NCI-H510A (cell line): ENCODE measurements around the gene MAP3K12.

Experiments used
- DNase-seq: peaks from one replicate; lab custom pipeline; 2025; lab: John Stamatoyannopoulos, UW

Gene MAP3K12

GRCh38 chr12:53507603-53507885, 8.3 kb upstream of the MAP3K12 start:
- DNase-seq: no peak

- no peak for DNase-seq
Measured at GRCh38 chr12:53506881-53507602, 7.8 kb upstream of the MAP3K12 start, which contains the start of gene NPFF. Gene NPFF, minus strand, starts transcription at chr12:53507484. Its CDS starts 10 bp downstream, at chr12:53507474.

DNA sequence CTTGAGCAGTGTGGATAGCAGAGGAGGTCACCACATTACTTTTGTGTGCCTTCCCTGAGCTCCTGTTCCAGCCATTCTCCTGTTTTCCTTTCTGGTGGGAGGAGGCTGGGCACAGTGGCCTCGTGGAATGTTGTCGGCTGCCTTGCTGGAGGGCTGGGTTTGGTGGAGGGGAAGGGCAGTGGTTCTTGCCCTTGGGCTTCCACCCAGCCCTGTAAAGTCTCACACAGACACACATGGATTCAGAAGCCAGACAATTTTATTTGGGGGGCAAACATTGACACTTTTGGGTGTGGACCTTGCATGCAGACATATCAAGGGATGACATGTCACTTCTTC, 7.2 kb upstream of the MAP3K12 start:
- DNase-seq: no peak

DNA sequence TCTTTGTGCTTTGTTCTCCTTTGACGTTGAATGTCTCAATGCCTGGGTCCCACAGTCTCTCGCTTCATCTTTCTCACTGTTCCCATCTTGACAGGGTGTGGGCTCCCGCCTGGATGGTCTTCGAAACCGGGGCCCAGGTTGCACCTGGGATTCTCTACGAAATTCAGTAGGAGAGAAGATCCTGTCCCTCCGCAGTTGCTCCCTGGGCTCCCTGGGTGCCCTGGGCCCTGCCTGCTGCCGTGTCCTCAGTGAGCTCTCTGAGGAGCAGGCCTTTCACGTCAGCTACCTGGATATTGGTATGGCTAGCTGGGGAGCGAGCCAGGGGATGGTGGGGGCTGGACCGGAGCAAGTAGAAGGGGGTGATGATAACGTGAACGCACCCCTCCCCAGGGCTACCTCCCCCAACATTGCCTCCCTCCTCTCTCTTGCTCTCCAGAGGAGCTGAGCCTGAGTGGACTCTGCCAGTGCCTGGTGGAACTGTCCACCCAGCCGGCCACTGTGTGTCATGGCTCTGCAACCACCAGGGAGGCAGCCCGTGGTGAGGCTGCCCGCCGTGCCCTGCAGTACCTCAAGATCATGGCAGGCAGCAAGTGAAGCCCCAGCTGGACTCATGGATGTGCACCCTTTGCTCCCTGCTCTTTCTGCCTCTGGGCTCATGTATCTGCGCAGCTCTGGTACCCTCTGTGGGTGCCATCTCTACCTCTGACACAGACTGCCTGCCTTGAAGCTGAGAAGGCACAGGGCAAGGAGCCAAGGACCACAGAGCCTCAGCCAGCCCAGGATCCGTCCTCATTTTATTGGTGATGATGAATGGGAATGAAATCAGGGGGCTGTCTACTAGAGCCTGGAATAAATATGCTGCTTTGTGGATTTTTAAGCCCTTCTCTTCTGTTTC, 6.5 kb upstream of the MAP3K12 start:
- DNase-seq: no peak

DNA sequence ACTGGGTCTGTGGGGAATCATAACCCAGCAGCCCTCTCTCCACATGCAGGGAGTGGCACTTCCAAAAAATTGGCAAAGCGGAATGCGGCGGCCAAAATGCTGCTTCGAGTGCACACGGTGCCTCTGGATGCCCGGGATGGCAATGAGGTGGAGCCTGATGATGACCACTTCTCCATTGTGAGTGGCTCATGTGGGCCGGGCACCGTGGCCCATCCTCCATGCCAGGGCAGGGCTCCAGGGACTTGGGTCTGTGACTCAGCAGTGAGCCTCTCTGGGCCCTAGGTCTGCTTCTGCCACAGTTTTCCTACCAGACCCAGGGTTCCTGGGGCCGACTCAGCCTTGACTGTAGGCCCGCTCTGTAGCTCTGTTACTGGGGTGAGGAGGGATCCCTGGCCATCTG, 5.8 kb upstream of the MAP3K12 start:
- no peak for DNase-seq

DNA sequence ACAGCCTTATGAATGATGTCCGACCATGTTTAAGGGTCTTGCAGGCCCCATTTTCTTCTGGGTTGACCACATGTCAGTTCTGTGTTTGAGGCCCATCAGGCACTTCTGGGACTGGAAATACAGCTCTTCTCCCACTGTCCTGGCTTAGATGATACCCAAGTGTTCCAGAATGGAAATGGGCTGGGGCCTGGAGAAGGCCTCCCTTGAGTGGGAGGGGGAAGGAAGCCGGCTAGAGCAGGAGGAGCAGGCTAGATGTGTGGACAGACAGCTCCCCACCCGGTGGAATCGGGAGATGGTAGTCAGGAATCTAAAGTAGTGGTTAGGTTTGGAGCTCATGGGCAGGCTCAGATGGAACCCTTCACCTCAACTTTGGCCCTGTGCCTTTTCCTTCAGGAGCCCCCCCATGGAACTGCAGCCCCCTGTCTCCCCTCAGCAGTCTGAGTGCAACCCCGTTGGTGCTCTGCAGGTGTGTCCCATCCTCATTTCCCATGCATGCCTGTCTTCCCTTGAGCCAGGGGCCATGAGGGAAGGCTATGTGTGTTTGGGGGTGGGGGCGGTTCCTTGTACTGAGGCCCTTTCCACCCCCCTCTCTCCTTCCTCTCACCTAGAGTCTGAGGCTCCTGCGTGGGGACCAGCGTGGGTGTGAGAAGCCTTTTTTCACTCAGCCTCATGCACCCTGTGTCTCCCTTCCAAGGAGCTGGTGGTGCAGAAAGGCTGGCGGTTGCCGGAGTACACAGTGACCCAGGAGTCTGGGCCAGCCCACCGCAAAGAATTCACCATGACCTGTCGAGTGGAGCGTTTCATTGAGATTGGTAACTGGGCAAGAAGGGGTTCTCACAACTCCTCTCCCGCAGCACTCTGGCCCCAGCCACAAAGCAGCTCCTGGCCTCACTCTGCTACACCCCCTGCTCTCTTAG, 5.0 kb upstream of the MAP3K12 start:
- DNase-seq: no peak

DNA sequence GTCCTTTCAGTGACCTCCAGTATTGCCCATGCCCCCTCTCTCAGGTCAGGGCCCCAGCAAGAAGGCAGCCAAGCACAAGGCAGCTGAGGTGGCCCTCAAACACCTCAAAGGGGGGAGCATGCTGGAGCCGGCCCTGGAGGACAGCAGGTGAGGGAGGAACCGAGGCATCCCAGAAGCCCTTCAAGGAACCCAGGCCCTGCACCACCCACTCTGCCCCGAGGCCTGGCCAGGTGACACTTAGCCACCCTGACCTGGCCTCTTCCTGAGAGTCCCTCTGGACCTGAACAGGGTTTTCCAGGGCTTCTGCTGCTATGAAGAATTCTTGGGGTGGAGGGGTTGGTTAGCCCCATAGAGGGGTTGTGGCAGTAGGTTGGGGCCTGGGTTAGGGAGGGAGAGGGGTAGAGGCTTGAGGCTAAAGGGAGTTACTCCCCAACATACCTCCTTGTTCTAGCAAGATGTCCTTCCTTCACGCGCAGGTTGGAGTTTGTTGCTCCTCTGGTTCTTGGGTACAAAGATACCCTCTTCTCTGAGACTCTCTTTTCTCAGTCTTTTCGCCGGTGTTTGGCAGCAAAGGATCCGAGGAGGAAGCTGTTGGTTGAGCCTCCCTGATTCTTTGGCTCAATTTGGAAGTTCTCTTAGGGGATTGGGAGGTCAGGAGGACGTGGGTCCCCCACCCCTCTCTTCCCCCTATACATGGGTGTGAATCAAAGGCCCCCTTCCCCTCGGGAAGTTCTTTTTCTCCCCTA, 3.9 kb upstream of the MAP3K12 start:
- DNase-seq: no peak

GRCh38 chr12:53502331-53502730, 3.1 kb upstream of the MAP3K12 start:
- no peak for DNase-seq

DNA sequence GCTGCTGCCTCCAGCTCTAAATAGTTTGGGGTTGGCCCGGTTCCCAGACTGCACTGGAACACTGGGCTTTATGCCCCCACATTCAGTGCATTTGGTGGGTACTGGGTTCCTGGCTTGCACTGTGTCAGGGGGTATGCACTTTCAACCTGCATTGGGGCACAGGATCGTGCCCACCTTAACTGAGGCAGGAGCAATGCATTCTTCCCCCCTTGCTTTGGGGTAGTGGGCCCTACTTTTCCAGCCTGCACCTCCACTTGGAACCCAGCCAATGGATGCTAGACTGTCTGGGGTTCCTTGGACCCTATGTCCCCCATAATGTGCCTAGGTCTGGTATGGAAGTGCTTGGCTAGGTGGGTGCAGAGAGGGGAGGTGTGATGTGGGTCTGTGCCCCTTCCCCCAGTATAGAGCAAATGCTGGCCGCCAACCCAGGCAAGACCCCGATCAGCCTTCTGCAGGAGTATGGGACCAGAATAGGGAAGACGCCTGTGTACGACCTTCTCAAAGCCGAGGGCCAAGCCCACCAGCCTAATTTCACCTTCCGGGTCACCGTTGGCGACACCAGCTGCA, 2.4 kb upstream of the MAP3K12 start:
- DNase-seq: no peak

DNA sequence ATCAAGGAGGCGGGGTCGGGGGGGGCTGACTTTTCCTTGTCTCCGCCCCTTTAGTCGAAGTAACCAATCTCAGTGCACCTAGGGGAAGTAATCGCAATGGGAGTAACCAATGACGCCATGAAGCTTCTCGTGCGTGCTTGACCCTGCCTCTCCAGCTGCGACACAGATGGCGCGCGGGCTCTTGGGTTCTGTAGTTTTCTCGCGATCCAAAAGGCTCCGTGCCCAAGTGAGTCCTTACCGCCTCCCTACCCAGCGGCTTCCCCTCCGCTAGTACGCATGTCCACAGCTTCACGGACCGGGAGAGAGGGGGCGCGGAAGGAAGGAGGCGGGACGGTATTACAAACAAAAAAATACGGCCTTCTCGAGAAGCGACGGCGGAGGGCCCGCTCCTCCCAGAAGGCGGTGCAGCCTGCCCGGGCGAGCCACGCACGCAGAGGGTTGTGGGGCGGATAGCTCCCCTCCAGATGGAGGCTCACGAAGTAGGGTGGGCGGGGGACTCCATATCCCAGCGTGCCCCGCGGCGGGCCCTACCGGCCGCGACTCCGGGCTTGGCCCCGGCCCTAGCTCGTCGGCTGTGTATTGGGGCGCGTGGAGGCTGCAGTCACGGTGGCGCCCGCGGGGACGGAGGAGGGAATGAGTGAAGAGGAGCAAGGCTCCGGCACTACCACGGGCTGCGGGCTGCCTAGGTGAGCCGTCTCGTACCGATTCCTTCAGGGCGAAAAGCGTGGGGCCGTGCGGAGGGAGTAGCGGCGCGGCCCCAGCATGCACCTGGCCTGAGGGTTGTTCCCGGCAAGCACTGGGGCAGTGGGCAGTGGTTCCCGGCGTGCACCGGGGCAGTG, 1.7 kb upstream of the MAP3K12 start, which contains the start of gene TARBP2:
Gene TARBP2, plus strand, starts transcription at position 508 of the 839 bp plus-strand sequence. Its CDS starts 126 bp downstream, at position 634.
- DNase-seq: peak; percentile 95

DNA sequence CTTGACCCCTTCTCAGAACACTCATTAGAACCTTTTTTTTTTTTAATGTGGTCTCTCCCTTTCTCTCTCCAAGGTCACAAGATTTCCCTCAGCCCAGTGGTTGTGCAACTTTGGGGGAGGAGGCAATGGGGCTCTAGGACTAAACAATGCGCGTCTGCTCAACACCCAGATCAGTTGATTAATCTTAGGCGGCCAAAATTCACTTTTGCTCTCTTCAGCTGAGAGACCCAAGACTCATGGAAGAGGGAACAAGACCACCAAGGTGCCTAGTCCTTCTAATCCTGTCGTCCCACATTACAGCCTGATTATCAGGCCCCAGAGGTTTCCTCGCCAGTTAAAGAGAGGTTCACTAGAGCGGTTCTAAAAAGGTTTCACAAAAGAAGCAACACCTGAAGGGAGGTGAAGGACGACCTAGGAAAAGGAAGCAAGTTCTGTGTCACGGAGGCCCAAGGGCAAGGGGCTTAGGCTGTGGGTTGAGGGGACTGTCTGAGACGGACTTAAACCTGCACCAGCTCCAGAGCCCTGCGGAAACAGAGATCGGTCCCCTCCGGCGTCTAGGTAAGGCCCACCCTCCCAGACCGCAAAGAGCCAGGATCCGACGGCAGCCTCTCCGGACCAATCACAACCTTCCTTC, 1.0 kb upstream of the MAP3K12 start:
- DNase-seq: no peak

DNA sequence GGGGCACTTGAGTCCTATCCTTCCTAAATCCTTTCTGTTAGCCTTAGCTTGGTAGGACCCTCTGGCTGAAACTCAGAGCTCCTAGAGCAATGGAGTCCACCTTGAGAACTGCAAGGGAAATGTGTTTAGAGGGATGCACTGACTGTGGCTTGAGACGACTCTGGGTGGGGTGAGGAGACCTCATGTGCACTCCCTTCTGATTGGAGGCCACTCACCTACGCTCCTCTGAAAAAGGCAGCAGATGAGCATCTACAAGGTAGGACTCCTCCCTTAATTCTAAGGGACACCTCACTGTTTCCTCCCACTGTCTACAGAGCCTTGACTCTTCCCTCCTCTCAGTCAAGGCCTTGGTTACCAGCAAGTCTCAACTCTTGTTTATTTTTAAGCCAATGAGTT, 1.0 kb downstream of the MAP3K12 start:
- DNase-seq: no peak

GRCh38 chr12:53497461-53497860, 1.8 kb downstream of the MAP3K12 start:
- no peak for DNase-seq

- DNase-seq: no peak
Measured at GRCh38 chr12:53496752-53497032, 2.6 kb downstream of the MAP3K12 start.

GRCh38 chr12:53495903-53496751, 3.1 kb downstream of the MAP3K12 start:
- peak; percentile 53 for DNase-seq

GRCh38 chr12:53493610-53494391, 5.5 kb downstream of the MAP3K12 start:
- no peak for DNase-seq

DNA sequence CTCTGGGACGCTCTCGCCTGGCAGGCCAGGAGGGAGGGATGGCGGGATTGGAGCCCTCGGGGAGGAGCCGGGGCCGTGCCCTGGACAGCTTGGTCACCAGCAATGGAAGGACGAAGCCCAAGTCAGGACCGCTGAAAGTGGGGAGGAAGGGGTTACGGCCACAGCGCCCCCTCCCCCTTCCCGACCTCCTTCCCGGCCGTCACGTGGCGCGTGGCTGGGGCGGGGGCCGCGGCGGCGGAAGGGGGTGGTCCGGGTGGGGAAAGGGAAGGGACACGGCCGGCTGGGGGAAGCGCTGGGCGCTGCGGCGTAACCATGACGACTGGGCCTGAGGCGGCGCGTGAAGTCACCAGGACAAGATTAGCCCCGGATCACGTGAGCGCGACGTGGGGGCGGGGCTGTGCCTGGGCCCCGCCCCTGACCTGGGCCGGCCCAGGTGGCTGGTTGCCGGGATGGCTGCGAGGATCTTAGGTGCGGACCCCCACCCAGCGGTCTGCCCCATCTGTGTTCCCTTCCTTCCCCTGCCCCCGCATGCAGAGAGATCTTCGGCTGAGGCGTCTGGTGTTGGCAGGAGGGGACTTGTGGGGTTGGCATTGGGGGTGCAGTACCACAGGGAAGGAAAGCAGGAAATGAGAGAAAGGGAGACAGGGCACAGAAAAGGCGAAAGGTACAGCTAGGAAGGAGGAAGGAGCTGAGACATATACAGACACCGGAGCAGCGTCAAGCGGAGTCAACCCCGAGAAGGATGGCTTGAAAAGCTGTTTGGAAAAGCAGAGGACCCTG, 6.2 kb downstream of the MAP3K12 start:
- peak; percentile 74 for DNase-seq

GRCh38 chr12:53492188-53492587, 7.1 kb downstream of the MAP3K12 start:
- DNase-seq: no peak
